IPS-NIHi7 (cell line): ENCODE measurements around the gene IL36B.

ENCODE experiments used
- DNase-seq: peaks from one replicate; pipeline ENCODE4 v3.0.0; 2012; ENCODE audit warnings: mixed read lengths; ENCODE audit errors: extremely low spot score

Gene IL36B

GRCh38 chr2:113011108-113011507 lies 41.6 kb downstream of the IL36B start:
- DNase-seq: no peak

DNA sequence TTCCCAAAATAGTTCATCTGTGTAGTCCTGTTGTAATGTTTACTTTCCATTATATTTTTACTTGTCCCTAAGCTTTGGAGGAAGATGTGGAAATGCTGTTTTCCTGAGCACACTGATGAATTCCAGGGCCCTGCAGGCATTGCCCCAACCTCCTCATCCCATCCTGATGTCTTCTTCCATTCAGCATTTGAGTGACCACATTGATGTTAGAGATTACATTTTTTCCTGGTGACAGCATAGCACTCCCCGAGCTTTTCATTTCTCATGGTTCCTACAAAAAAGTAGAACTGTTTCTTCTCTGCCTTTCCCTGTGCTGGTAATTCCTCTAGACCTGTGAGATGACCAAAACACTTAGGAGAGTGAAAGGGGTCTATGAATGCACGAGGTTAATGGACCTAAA lies 42.6 kb downstream of the IL36B start:
- no peak for DNase-seq

GRCh38 chr2:113009622-113010021 lies 43.0 kb downstream of the IL36B start:
- DNase-seq: no peak

DNA sequence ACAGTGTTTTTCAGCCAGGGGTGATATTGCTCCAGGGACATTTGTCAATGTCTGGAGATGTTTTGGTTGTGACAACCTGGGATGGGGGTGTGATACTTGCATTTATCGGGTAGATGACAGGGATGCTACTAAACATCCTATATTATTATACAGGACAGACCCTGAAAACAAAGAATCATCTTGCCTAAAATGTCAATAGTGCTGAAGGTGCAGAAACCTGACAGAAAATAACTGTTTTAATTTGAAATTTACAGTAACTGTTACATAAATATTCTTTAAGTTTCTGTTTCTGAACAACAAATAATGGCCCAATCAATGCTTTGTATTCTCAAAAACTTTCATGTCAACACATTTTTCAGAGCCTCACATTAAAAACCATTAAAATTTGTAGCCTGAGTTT lies 45.4 kb downstream of the IL36B start:
- no peak for DNase-seq

DNA sequence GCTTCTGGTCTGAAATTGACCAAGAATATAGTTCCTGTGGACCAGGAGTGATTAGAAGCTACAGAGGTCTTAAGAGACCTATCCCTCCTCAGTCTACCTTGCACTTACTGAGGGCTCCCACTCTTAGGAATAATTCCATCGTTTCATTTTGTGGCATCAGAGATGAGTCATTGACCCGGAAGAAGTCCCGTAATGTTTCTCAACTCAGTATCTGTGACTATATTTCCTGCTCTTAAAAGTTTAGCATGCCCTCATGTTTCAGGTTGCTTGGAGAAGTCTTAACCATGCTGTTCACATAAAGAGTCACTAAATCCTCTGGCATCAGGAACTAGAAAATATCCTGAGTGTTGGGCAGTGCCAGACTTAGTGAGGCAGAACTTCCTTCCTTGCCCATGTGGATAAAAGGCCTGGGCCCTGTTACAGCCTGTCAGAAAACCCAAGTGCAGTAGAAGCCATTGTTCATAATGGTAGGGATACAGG lies 47.6 kb downstream of the IL36B start, which contains the start of gene IL36A:
Gene IL36A (plus strand): TSS at position 430 of the 480 bp plus-strand sequence. CDS start 413 bp downstream, outside the sequence.
- no peak for DNase-seq

GRCh38 chr2:113002677-113003076 lies 50.0 kb downstream of the IL36B start:
- DNase-seq: no peak

GRCh38 chr2:113000436-113000835 lies 52.2 kb downstream of the IL36B start:
- DNase-seq: no peak

DNA sequence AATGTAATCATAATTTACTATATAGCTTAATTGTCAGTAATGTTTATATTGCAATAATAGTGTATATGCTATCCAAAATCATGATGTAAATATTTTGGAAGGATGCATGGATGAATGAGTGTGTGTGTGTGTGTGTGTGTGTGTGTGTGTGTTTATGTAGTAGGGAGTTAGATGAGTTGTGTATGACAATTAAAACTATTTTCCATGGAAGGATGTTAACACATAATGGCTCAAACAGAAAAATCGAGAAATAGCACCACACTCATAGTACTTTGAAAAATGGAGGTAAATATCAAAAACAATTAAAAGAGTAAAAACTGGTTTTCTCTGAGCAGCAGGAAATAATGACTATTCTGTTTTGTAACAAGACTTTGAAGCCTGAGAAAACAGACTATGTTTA lies 55.5 kb downstream of the IL36B start:
- no peak for DNase-seq

- no peak for DNase-seq
These were observed 56.0 kb downstream of the IL36B start for GRCh38 chr2:112996635-112997034.

DNA sequence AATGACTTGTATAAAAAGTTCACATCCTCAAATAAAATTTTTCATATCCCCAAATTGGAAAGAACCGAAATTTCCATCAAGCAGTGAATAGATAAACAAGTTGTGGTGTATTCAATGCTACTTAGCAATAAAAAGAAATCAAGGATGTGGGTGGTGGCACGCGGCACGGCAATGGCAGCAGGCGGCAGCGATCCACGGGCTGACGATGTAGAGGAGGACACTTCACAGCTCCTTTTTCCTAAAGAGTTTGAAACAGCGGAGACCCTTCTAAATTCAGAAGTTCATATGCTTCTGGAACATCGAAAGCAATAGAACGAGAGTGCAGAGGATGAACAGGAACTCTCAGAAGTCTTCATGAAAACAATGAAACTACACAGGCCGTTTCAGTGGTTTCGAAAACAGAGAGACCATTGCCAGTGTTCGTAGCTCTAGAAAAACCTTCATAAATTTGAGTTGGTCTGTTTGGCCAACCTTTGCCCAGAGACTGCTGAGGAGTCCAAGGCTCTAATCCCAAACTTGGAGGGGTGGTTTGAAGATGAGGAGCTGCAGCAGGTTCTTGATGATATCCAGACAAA lies 57.2 kb downstream of the IL36B start:
- no peak for DNase-seq

GRCh38 chr2:112994648-112995047 lies 58.0 kb downstream of the IL36B start:
- DNase-seq: no peak

GRCh38 chr2:112993831-112994230 lies 58.8 kb downstream of the IL36B start:
- no peak for DNase-seq

GRCh38 chr2:112989611-112990010 lies 63.1 kb downstream of the IL36B start:
- DNase-seq: no peak

GRCh38 chr2:112985090-112985489 lies 67.6 kb downstream of the IL36B start:
- no peak for DNase-seq

GRCh38 chr2:112980537-112980936 lies 72.1 kb downstream of the IL36B start:
- no peak for DNase-seq

DNA sequence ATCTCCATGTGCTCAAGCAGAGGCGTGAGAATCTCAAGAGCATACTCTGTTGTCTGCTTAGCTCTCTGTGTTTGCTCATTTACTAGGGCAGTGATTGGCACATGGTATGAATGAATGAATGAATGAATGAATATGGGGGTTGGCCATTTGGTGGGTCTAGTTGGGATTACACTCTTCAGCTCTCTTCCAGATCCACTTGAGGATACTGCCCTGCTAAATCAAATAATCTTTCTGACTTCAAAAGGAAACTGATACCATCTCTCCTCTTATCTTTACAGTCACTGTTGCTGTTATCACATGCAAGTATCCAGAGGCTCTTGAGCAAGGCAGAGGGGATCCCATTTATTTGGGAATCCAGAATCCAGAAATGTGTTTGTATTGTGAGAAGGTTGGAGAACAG lies 72.9 kb downstream of the IL36B start:
- DNase-seq: no peak

DNA sequence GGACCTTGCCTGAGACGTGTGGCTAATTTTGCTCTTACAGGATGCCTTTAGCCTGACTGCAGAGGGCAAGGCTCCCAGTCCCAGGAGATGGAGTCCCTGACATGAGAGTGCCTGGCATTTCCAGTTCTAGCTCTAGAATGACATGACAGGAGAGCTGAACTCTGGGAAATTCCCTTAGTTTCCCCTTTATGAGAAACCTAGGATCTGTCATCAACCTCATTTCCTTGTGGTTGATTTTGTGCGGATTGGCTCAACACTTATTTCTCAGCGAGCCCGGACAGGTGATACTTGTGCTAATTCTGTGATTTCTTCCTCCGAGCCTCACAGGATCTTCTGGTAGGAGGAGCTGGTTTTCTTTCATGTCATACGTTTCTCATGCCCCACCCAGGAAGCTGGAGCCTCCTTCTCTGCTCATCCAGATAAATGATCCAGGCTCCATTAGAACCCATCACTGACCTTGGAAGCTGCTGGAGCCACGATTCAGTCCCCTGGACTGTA lies 75.1 kb downstream of the IL36B start, which contains the start of gene IL36G:
Gene IL36G (plus strand): TSS at position 448 of the 498 bp plus-strand sequence. CDS start 633 bp downstream, outside the sequence.
- DNase-seq: no peak
